Measurements from ENCODE around the gene NBEA. TPM values are rescaled to one million over a fixed set of nuclear protein-coding genes. Genes with fewer than 3 reads are reported as not detected.

NBEA gene
- total RNA-seq, 1 donor from 2014 or later: 0.27 TPM

GRCh38 chr13:35256459-35257148, 314.5 kb downstream of the NBEA start:
- intact Hi-C loops (cut with micrococcal nuclease): no loop called here

- intact Hi-C loops (cut with micrococcal nuclease): no loop called here
These were observed 318.2 kb downstream of the NBEA start for GRCh38 chr13:35260316-35260715.

DNA sequence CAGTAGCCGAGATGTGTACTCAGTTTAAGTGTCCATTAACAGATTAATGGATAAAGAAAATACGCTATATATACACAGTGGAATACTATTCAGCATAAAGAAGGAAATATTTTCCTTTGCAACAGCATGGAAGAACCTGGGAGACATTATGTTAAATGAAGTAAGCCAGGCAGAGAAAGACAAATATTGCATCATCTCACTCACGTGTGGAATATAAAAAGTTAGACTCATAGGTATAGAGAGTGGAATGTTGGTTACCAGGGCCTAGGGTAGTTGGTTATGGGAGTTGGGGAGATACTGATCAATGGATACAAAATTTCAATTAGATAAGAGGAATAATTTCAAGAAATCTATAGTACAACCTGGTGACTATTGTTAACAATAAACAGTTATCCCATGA, 324.3 kb downstream of the NBEA start:
- intact Hi-C loops (cut with micrococcal nuclease): no loop called here

DNA sequence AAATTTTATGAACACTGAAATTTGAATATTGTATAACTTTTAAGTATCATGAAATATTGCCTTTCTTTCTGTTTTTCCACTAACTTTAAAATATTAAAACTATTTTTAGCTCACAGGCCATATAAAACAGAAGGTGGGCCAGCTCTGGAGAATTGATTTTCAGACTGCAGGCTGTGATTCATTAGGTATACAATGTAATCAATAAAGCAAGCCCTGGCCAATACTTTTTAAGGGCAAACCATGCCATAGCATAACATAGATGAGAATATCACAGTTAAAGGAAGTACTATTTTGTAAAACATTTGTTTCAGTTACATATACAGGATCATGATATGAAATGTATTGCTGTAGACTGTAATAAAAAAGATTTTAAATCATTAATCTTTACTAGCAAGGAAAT, 336.8 kb downstream of the NBEA start:
- intact Hi-C loops (cut with micrococcal nuclease): no loop called here

- intact Hi-C loops (cut with micrococcal nuclease): no loop called here
These were observed 337.4 kb downstream of the NBEA start for GRCh38 chr13:35279500-35279899.

- intact Hi-C loops (cut with micrococcal nuclease): no loop called here
These were observed 341.8 kb downstream of the NBEA start for GRCh38 chr13:35283856-35284255.

DNA sequence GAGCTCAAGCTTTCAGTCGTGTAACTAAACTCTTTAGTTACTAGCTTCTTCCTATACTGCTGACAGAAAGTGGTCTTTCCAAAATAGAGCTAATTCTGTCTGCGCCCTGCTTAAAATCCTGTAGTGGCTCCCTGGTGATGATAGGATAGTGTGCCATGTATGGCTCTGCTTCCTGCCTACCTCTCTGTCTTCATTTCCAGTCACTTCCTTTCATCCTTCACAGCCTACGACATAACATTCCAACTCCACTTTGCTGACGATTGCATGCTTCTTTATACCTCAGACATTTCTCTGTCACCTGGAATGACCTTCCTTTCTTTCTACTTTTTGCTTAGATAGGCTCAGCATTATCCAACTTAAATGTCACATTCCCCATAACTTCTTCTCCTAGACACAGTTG, 343.6 kb downstream of the NBEA start:
- intact Hi-C loops (cut with micrococcal nuclease): no loop called here

GRCh38 chr13:35292329-35292728, 350.3 kb downstream of the NBEA start:
- intact Hi-C loops (cut with micrococcal nuclease): no loop called here

- intact Hi-C loops (cut with micrococcal nuclease): no loop called here
These were observed 351.6 kb downstream of the NBEA start for GRCh38 chr13:35293579-35294226.

DNA sequence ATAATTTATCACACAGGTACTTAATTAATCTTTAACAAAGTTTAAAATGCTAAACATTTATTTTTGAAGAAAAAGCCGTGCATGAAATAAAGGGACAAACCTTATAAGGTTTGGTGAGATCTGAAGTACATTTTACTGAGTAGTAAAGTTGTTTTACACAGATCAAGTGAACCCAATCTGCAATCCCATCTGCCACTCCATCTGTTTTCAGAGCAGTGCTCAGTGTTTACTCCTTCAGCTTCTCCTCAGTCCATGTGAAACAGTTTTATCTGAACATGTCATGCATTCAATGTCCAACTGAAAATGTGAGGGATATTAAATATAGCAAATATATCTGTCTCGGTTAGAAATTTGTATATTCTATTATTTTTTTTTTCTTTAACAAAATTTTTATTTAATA, 367.6 kb downstream of the NBEA start:
- intact Hi-C loops (cut with micrococcal nuclease): no loop called here

- intact Hi-C loops (cut with micrococcal nuclease): no loop called here
These were observed 390.1 kb downstream of the NBEA start for GRCh38 chr13:35332134-35332533.

GRCh38 chr13:35333157-35333556, 391.1 kb downstream of the NBEA start:
- intact Hi-C loops (cut with micrococcal nuclease): no loop called here

- intact Hi-C loops (cut with micrococcal nuclease): no loop called here
These were observed 400.4 kb downstream of the NBEA start for GRCh38 chr13:35342440-35342839.

DNA sequence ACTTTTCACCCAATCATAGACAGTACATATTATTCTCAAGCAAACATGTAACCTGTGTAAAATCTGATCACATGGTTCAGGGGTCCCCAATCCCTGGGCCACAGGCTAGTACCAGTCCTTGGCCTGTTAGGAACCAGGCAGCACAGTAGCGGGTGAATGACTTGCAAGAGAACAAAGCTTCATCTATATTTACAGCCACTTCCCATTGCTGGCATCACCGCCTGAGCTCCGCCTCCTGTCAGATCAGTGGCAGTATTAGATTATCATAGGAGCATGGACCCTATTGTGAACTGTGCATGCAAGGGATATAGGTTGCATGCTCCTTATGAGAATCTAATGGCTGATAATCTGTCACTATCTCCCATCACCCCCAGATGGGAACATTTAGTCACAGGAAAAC, 401.3 kb downstream of the NBEA start:
- intact Hi-C loops (cut with micrococcal nuclease): no loop called here

DNA sequence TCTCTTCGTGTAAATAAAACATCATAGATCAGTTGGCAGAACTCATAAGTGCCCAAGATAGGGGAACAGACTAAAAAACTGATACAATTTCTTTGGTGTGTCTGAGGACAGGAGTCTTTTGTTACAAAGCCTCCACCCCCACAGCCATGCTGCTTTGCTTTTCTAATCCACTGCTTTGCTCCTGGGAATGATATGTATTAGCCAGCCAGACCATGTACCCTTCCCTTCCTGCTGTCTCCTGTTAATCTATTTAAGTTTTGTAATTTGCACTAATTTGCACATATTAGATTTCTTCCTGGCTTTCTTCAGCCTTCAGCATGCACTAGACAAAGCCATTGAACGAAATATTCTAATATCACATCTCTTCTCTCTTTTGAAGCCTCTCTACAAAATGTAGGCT, 403.9 kb downstream of the NBEA start:
- intact Hi-C loops (cut with micrococcal nuclease): no loop called here

- intact Hi-C loops (cut with micrococcal nuclease): no loop called here
These were observed 404.4 kb downstream of the NBEA start for GRCh38 chr13:35346494-35346893.

DNA sequence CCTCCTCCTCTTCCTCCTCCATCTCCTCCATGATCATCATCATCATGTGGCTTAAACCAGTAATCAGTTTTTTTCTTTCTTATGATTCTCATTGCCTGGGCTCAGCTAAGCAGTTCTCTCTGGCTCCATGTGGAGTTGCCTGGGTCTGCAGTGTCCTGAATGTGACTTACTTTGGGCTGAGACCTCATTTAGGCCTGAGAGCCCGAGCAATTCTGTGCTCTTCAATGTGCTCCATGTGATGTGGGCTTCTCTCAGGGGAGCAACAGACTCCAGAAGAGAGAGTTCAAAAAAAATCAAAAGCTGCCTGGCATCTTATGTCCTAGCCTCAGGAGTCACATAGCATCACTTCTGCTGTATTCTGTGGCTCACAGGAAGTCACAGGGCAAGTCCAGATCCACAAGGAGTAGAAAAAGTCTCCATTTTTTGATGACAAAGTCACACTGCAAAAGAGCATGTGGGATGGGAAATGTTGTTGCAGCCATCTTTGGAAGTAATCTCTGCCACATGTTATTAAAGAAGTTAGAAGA, 405.7 kb downstream of the NBEA start:
- intact Hi-C loops (cut with micrococcal nuclease): no loop called here

DNA sequence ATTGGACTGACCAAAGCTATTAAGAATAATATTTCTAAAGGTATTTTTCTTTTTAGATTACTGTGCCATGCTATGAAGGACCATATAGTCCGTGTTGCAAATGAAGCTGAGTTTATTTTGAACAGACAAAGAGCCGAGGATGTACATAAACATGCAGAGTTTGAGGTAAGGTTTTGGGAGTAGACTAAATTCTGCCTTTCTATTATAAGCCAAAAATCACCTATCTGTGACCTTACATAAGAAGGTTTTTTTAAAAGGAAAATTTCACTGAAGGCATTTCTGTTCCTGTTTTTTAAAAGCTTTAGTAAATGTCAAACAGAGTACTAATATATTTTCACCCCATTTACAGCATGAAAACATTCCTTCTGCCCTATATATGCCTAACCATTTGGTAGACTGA, 407.0 kb downstream of the NBEA start:
- intact Hi-C loops (cut with micrococcal nuclease): no loop called here

- intact Hi-C loops (cut with micrococcal nuclease): no loop called here
These were observed 407.7 kb downstream of the NBEA start for GRCh38 chr13:35349673-35350278.

GRCh38 chr13:35354285-35354684, 412.2 kb downstream of the NBEA start:
- intact Hi-C loops (cut with micrococcal nuclease): no loop called here

DNA sequence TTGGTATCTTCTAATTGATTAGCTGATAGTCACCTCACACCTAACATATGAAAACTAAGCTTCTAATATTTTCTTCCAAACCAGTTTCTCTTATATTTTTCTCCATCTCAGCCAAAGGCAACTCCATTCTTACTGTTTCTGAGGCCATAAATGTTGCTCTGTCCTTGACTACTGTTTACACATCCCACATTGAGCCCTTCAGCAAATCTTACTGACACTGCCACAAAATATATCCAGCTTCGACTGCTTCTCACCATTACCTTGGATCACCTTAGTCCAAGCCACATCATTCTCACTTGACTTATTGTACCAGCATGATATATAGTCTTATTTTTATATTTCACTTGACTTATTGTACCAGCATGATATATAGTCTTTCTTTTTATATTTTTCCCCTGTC, 412.8 kb downstream of the NBEA start:
- intact Hi-C loops (cut with micrococcal nuclease): no loop called here

DNA sequence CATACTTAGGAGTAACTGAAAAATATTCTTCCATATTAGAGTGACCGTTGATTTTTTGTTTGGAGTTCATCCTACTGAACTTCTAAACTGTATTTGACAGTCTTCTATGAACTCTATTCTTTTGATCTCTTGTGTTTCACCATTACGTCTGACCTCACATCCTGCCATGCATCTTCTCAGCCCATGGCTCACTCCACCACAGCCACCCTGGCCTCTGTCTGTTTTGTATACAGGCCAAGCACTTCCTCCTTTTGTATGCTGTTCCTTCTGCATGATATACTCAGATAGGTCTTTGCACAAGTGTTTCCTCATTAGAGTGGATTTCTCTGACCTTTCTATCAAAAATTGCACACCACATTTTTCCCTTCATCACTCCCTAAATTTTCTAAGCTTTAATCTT, 414.5 kb downstream of the NBEA start:
- intact Hi-C loops (cut with micrococcal nuclease): no loop called here

- intact Hi-C loops (cut with micrococcal nuclease): no loop called here
These were observed 423.8 kb downstream of the NBEA start for GRCh38 chr13:35365883-35366282.

Data from T-helper 2 cell treated with Interferon-gamma antibody and Interleukin-4, amounts not matched to agents 100 ng/mL and 5 ng/mL, for 36 hours (primary cell).